ENCODE measurements around the gene PHLDB1. TPM values are rescaled to one million over a fixed set of nuclear protein-coding genes. Genes with fewer than 3 reads are reported as not detected.
A peak's percentile ranks its signal among the peaks of the same experiment; 100 is the strongest.

The PHLDB1 gene
- total and polyA plus RNA-seq, 2 donors (not counting 3 experiments of a cell fraction or from before 2014, with no cell fraction given): 99.7 to 183 TPM

DNA sequence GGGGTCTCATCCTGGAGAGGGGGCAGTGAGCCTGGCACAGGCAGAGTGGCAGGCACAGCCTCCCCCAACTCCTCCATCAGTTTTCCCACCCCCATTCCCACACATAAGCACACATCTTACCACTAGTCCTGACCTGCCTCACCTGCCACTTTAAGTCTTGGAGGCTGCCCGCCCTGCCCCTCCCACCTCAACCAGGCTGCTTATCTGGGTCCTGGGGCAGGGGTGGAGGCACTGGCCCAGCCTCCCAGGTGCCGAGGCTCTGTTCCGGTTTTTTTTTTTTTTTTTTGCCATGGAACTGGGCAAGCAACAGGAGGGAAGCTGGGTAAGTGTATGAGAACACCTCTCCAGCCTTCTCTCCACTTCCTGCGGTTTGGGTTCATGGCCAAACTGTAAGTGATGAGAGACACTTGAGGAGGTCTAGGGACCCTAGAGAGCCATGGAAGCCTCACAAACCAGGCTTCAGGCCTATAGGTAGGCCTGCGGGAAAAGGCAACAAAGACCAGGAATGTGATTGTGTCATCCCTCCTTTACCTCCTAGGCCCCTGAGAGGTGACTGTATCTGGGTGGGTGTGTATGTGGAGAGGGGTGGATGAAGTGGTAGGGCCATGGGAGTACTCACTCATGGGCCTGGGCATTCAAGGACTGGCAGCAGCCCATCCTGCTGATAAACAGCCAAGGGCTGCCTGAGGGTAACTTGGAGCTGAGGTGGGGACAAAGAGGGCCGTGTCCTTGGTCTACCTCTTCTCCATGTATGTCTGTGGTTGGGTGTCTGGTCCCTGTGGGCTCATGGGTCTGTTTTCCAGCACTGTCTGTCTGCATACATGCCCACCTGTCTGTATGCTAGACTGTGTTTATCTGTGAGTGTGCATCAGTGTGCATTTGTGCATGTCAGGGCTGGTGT, 22.6 kb downstream of the PHLDB1 start:
- Histone ChIP-seq H3K27ac (ENCODE audit: insufficient read depth, low read depth, low read length) (no peak overlapping the region), H3K4me3 (replicated peaks in 1 of 3; ENCODE audit: insufficient read depth in 1 of 3, low read depth in 1 of 3, low read length in 3 of 3) (no peak overlapping the region), H4K20me1 (replicated peaks; ENCODE audit: control insufficient read depth, extremely low read depth, insufficient read depth, low read length) (no peaks in the 10 kb centered on the region), H3K9me1 (replicated peaks; ENCODE audit: control insufficient read depth, extremely low read depth, insufficient read depth, low read length) (no peaks in the 10 kb centered on the region), H2AFZ (ENCODE audit: low read depth, low read length) (no peak overlapping the region), H3K4me1 (ENCODE audit: control insufficient read depth, extremely low read depth, insufficient read depth, low read length) (no peaks in the 10 kb centered on the region), H3K36me3 (ENCODE audit: control insufficient read depth in 2 of 2, extremely low read depth in 1 of 2, insufficient read depth in 2 of 2, low read length in 2 of 2) (peaks cover 21 to 49% of the 10 kb centered on the region in 2 experiments), H3K9me3 (replicated peaks; ENCODE audit: control insufficient read depth, insufficient read depth, low read length) (no peaks in the 10 kb centered on the region), H3K79me2 (ENCODE audit: control insufficient read depth, insufficient read depth, low read length) (peaks cover 39% of the 10 kb centered on the region), H3K4me2 (ENCODE audit: insufficient read depth, low read length) (no peak overlapping the region), H3K27me3 (ENCODE audit: control insufficient read depth in 2 of 2, insufficient read depth in 2 of 2, low read length in 2 of 2) (no peaks in the 10 kb centered on the region), H3K9ac (replicated peaks; ENCODE audit: extremely low read depth, insufficient read depth, low read length) (no peak overlapping the region)
- FAIRE-seq (no peak), DNase-seq (ENCODE audit: low read depth, low spot score) (no peak)
- BruUV-seq (replicated peaks): no TSS peak
- intact Hi-C loops (cut with micrococcal nuclease): no loop called here
- POLR2A ChIA-PET: no interaction called here
- TF ChIP-seq POLR2A (IDR thresholded peaks at IDR 0.05; ENCODE audit: low read depth, low read length): peak; percentile 41
- no peak for TF ChIP-seq MYC (IDR thresholded peaks at IDR 0.05; ENCODE audit: low read depth, low read length)
- TF ChIP-seq EZH2 (IDR thresholded peaks at IDR 0.05; ENCODE audit: borderline replicate concordance, low read depth, low read length, severe bottlenecking): no peak
- no peak for TF ChIP-seq FOS (IDR thresholded peaks at IDR 0.05; ENCODE audit: borderline replicate concordance, insufficient read depth, low read length)
- CTCF ChIA-PET: interaction anchor here (1.4 to 2.6 kb wide), 2 partner anchors 9 to 23 kb away, joined by 3 to 6 read pairs; partner anchors contain the start of gene PHLDB1
- dilution Hi-C loops (cut with MboI; ENCODE audit: extremely low pct_ligation_motif_present, low sequenced_read_pairs): no loop called here

DNA sequence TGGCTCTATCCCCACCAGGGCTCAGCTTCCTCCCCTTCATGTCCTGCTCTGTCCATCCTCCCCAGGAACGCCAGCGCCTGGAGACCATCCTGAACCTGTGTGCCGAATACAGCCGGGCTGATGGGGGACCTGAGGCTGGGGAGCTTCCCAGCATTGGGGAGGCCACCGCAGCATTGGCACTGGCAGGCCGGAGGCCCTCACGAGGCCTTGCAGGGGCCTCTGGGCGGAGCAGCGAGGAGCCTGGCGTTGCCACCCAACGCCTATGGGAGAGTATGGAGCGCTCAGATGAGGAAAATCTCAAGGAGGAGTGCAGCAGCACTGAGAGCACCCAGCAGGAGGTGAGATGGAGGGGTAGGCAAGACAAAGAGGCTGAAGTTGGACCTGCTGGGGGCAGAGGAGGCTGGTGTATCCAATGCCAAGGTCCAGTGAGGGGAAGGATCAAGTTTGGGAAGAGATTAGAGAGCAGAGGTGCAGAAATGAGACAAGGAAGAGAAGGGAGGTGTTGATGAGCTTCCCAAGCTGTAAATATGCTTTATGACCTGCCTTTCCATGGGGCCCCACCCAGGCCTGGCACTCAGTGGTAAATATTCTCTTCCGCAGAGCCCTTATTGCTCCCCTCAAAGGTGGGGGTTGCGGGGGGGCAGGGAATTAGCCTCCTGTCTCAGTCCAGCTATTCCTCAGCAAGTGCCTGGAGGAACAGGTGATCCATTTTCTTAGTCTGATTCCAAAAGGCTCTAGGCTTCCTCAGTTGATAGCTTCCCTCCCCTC, 23.9 kb downstream of the PHLDB1 start:
- dilution Hi-C loops (cut with MboI; ENCODE audit: extremely low pct_ligation_motif_present, low sequenced_read_pairs) (no loop called here), intact Hi-C loops (cut with micrococcal nuclease) (no loop called here)
- no peaks in the 10 kb centered on the region for H3K27me3 ChIP-seq (ENCODE audit: control insufficient read depth in 2 of 2, insufficient read depth in 2 of 2, low read length in 2 of 2)
- no peak overlapping the region for H3K27ac ChIP-seq (ENCODE audit: insufficient read depth, low read depth, low read length)
- FAIRE-seq: no peak
- peaks cover 24 to 52% of the 10 kb centered on the region in 2 experiments for H3K36me3 ChIP-seq (ENCODE audit: control insufficient read depth in 2 of 2, extremely low read depth in 1 of 2, insufficient read depth in 2 of 2, low read length in 2 of 2)
- CTCF ChIA-PET: interaction anchor here (0.9 to 3.2 kb wide), 5 partner anchors 9 to 37 kb away, joined by 3 to 11 read pairs (median 4); no protein-coding TSS in a partner anchor
- no peak overlapping the region for H2AFZ ChIP-seq (ENCODE audit: low read depth, low read length)
- DNase-seq (ENCODE audit: low read depth, low spot score): no peak
- H3K9me3 ChIP-seq (replicated peaks; ENCODE audit: control insufficient read depth, insufficient read depth, low read length): no peaks in the 10 kb centered on the region
- TF ChIP-seq EZH2 (IDR thresholded peaks at IDR 0.05; ENCODE audit: borderline replicate concordance, low read depth, low read length, severe bottlenecking) (no peak), FOS (IDR thresholded peaks at IDR 0.05; ENCODE audit: borderline replicate concordance, insufficient read depth, low read length) (no peak), MYC (IDR thresholded peaks at IDR 0.05; ENCODE audit: low read depth, low read length) (no peak), GATA2 (IDR thresholded peaks at IDR 0.05; ENCODE audit: insufficient read depth, insufficient read length, low read depth, low read length) (no peak), POLR2AphosphoS5 (IDR thresholded peaks at IDR 0.05; ENCODE audit: insufficient read depth, low read depth, low read length) (peak; percentile 9)
- BruUV-seq (replicated peaks): no TSS peak
- H3K4me1 ChIP-seq (ENCODE audit: control insufficient read depth, extremely low read depth, insufficient read depth, low read length): no peaks in the 10 kb centered on the region
- H3K4me2 ChIP-seq (ENCODE audit: insufficient read depth, low read length): no peak overlapping the region
- POLR2A ChIA-PET: no interaction called here
- no peak overlapping the region for H3K4me3 ChIP-seq (replicated peaks in 1 of 3; ENCODE audit: insufficient read depth in 1 of 3, low read depth in 1 of 3, low read length in 3 of 3)
- H3K9ac ChIP-seq (replicated peaks; ENCODE audit: extremely low read depth, insufficient read depth, low read length): no peak overlapping the region
- H3K9me1 ChIP-seq (replicated peaks; ENCODE audit: control insufficient read depth, extremely low read depth, insufficient read depth, low read length): no peaks in the 10 kb centered on the region
- peaks cover 32% of the 10 kb centered on the region for H3K79me2 ChIP-seq (ENCODE audit: control insufficient read depth, insufficient read depth, low read length)
- H4K20me1 ChIP-seq (replicated peaks; ENCODE audit: control insufficient read depth, extremely low read depth, insufficient read depth, low read length): no peaks in the 10 kb centered on the region
